Measurements from ENCODE around the gene CEMIP.

CEMIP gene

GRCh38 chr15:80752204-80752603 is 27.0 kb upstream of the CEMIP start:
- Histone ChIP-seq H3K27ac (ENCODE audit: low read depth, low read length) (no peak overlapping the region), H3K27me3 (ENCODE audit: low read length) (no peaks in the 10 kb centered on the region), H3K9me3 (ENCODE audit: insufficient read depth, low read length) (no peaks in the 10 kb centered on the region), H3K9me2 (replicated peaks; ENCODE audit: insufficient read depth, low read length) (no peaks in the 10 kb centered on the region), H3K9ac (ENCODE audit: low read length) (no peak overlapping the region), H3K4me2 (ENCODE audit: low read depth, low read length, poor library complexity, severe bottlenecking) (no peak overlapping the region), H3F3A (ENCODE audit: insufficient read depth) (no peaks in the 10 kb centered on the region), H3K36me3 (ENCODE audit: low read length) (no peaks in the 10 kb centered on the region), H4K20me1 (ENCODE audit: low read depth, low read length) (no peaks in the 10 kb centered on the region), H3K79me2 (ENCODE audit: insufficient read depth, low read length) (no peaks in the 10 kb centered on the region), H3K4me3 (ENCODE audit: insufficient read depth, low read length, poor library complexity, severe bottlenecking) (no peak overlapping the region), H2AFZ (ENCODE audit: low read depth, low read length, severe bottlenecking) (no peak overlapping the region)
- TF ChIP-seq, protein P1, sequence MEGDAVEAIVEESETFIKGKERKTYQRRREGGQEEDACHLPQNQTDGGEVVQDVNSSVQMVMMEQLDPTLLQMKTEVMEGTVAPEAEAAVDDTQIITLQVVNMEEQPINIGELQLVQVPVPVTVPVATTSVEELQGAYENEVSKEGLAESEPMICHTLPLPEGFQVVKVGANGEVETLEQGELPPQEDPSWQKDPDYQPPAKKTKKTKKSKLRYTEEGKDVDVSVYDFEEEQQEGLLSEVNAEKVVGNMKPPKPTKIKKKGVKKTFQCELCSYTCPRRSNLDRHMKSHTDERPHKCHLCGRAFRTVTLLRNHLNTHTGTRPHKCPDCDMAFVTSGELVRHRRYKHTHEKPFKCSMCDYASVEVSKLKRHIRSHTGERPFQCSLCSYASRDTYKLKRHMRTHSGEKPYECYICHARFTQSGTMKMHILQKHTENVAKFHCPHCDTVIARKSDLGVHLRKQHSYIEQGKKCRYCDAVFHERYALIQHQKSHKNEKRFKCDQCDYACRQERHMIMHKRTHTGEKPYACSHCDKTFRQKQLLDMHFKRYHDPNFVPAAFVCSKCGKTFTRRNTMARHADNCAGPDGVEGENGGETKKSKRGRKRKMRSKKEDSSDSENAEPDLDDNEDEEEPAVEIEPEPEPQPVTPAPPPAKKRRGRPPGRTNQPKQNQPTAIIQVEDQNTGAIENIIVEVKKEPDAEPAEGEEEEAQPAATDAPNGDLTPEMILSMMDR (IDR thresholded peaks at IDR 0.05; ENCODE audit: insufficient read depth, low read length, poor library complexity, severe bottlenecking): no peak

- Histone ChIP-seq H3K27me3 (ENCODE audit: low read length) (no peaks in the 10 kb centered on the region), H3K36me3 (ENCODE audit: low read length) (no peaks in the 10 kb centered on the region), H3K4me3 (ENCODE audit: insufficient read depth, low read length, poor library complexity, severe bottlenecking) (no peak overlapping the region), H3K4me2 (ENCODE audit: low read depth, low read length, poor library complexity, severe bottlenecking) (no peak overlapping the region), H3K9me3 (ENCODE audit: insufficient read depth, low read length) (no peaks in the 10 kb centered on the region), H3K79me2 (ENCODE audit: insufficient read depth, low read length) (no peaks in the 10 kb centered on the region), H3K9me2 (replicated peaks; ENCODE audit: insufficient read depth, low read length) (no peaks in the 10 kb centered on the region), H3K27ac (ENCODE audit: low read depth, low read length) (no peak overlapping the region), H3F3A (ENCODE audit: insufficient read depth) (no peaks in the 10 kb centered on the region), H2AFZ (ENCODE audit: low read depth, low read length, severe bottlenecking) (no peak overlapping the region), H4K20me1 (ENCODE audit: low read depth, low read length) (no peaks in the 10 kb centered on the region), H3K9ac (ENCODE audit: low read length) (no peak overlapping the region)
- no peak for TF ChIP-seq EZH2phosphoT487 (conservative IDR thresholded peaks at IDR 0.05; ENCODE audit: low read length)
- TF ChIP-seq, protein P1 (IDR thresholded peaks at IDR 0.05; ENCODE audit: insufficient read depth, low read length, poor library complexity, severe bottlenecking): no peak
Measured at GRCh38 chr15:80753161-80753560, 26.0 kb upstream of the CEMIP start.

DNA sequence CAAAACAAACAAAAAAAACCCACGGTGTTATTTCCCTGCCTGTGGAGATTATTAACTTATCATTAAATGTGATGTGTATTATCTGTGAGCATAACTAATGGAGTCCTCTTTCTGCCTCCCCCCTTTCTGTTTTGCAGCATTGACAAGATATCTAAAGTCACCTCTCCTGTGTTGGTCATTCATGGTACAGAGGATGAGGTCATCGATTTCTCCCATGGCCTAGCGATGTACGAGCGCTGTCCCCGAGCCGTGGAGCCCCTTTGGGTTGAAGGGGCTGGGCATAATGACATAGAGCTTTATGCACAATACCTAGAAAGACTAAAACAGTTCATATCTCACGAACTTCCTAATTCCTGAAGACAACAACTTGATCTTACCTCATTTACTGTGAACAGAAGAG is 25.2 kb upstream of the CEMIP start:
- Histone ChIP-seq H3K27ac (ENCODE audit: low read depth, low read length) (no peak overlapping the region), H3K9ac (ENCODE audit: low read length) (no peak overlapping the region), H3F3A (ENCODE audit: insufficient read depth) (no peaks in the 10 kb centered on the region), H3K79me2 (ENCODE audit: insufficient read depth, low read length) (no peaks in the 10 kb centered on the region), H4K20me1 (ENCODE audit: low read depth, low read length) (no peaks in the 10 kb centered on the region), H3K9me2 (replicated peaks; ENCODE audit: insufficient read depth, low read length) (no peaks in the 10 kb centered on the region), H2AFZ (ENCODE audit: low read depth, low read length, severe bottlenecking) (no peak overlapping the region), H3K9me3 (ENCODE audit: insufficient read depth, low read length) (no peaks in the 10 kb centered on the region), H3K4me2 (ENCODE audit: low read depth, low read length, poor library complexity, severe bottlenecking) (no peak overlapping the region), H3K36me3 (ENCODE audit: low read length) (no peaks in the 10 kb centered on the region), H3K4me3 (ENCODE audit: insufficient read depth, low read length, poor library complexity, severe bottlenecking) (no peak overlapping the region), H3K27me3 (ENCODE audit: low read length) (no peaks in the 10 kb centered on the region)
- TF ChIP-seq, protein P1 (IDR thresholded peaks at IDR 0.05; ENCODE audit: insufficient read depth, low read length, poor library complexity, severe bottlenecking): no peak
- TF ChIP-seq EZH2phosphoT487 (conservative IDR thresholded peaks at IDR 0.05; ENCODE audit: low read length): no peak

GRCh38 chr15:80755885-80756284 is 23.3 kb upstream of the CEMIP start:
- H2AFZ ChIP-seq (ENCODE audit: low read depth, low read length, severe bottlenecking): no peak overlapping the region
- H3K79me2 ChIP-seq (ENCODE audit: insufficient read depth, low read length): no peaks in the 10 kb centered on the region
- H3K4me2 ChIP-seq (ENCODE audit: low read depth, low read length, poor library complexity, severe bottlenecking): no peak overlapping the region
- no peaks in the 10 kb centered on the region for H3K36me3 ChIP-seq (ENCODE audit: low read length)
- no peaks in the 10 kb centered on the region for H3F3A ChIP-seq (ENCODE audit: insufficient read depth)
- TF ChIP-seq, protein P1 (IDR thresholded peaks at IDR 0.05; ENCODE audit: insufficient read depth, low read length, poor library complexity, severe bottlenecking): no peak
- no peak for TF ChIP-seq EZH2phosphoT487 (conservative IDR thresholded peaks at IDR 0.05; ENCODE audit: low read length)
- no peak overlapping the region for H3K27ac ChIP-seq (ENCODE audit: low read depth, low read length)
- H4K20me1 ChIP-seq (ENCODE audit: low read depth, low read length): no peaks in the 10 kb centered on the region
- no peaks in the 10 kb centered on the region for H3K9me2 ChIP-seq (replicated peaks; ENCODE audit: insufficient read depth, low read length)
- no peaks in the 10 kb centered on the region for H3K9me3 ChIP-seq (ENCODE audit: insufficient read depth, low read length)
- H3K27me3 ChIP-seq (ENCODE audit: low read length): no peaks in the 10 kb centered on the region
- no peak overlapping the region for H3K4me3 ChIP-seq (ENCODE audit: insufficient read depth, low read length, poor library complexity, severe bottlenecking)
- no peak overlapping the region for H3K9ac ChIP-seq (ENCODE audit: low read length)

All from SU-DHL-6 (cell line).